ENCODE measurements around the gene PALLD.
A peak's percentile ranks its signal among the peaks of the same experiment; 100 is the strongest.

PALLD gene

DNA sequence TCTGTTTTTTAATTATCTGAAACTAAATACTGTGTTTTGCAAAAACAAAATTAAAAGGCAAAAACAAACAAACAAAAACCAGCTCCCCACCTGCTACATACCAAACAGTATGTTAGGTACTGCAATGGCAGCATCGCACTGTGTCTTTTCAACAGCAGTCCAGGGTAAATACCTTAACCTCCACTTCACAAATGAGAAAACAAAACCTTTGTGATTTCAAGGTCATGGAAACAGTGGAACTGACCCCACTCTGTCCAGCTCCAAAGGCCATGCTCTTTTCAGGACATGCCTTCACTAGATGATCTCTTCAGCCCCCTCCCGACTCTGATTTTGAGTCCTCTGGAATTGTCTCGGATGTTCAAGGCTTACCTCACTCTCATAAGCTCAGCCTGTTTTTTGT, 329.8 kb downstream of the PALLD start:
- no peaks in the 10 kb centered on the region for H3K9me3 ChIP-seq
- no peaks in the 10 kb centered on the region for H3K27me3 ChIP-seq
- no peak for DNase-seq
- H3K4me3 ChIP-seq (ENCODE audit: low read depth, low read length), result no peak overlapping the region
- no peaks in the 10 kb centered on the region for H3K4me1 ChIP-seq
- no peaks in the 10 kb centered on the region for H3K36me3 ChIP-seq
- TF ChIP-seq, protein P1, sequence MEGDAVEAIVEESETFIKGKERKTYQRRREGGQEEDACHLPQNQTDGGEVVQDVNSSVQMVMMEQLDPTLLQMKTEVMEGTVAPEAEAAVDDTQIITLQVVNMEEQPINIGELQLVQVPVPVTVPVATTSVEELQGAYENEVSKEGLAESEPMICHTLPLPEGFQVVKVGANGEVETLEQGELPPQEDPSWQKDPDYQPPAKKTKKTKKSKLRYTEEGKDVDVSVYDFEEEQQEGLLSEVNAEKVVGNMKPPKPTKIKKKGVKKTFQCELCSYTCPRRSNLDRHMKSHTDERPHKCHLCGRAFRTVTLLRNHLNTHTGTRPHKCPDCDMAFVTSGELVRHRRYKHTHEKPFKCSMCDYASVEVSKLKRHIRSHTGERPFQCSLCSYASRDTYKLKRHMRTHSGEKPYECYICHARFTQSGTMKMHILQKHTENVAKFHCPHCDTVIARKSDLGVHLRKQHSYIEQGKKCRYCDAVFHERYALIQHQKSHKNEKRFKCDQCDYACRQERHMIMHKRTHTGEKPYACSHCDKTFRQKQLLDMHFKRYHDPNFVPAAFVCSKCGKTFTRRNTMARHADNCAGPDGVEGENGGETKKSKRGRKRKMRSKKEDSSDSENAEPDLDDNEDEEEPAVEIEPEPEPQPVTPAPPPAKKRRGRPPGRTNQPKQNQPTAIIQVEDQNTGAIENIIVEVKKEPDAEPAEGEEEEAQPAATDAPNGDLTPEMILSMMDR (IDR thresholded peaks at IDR 0.05; ENCODE audit: low read depth, low read length), result no peak

DNA sequence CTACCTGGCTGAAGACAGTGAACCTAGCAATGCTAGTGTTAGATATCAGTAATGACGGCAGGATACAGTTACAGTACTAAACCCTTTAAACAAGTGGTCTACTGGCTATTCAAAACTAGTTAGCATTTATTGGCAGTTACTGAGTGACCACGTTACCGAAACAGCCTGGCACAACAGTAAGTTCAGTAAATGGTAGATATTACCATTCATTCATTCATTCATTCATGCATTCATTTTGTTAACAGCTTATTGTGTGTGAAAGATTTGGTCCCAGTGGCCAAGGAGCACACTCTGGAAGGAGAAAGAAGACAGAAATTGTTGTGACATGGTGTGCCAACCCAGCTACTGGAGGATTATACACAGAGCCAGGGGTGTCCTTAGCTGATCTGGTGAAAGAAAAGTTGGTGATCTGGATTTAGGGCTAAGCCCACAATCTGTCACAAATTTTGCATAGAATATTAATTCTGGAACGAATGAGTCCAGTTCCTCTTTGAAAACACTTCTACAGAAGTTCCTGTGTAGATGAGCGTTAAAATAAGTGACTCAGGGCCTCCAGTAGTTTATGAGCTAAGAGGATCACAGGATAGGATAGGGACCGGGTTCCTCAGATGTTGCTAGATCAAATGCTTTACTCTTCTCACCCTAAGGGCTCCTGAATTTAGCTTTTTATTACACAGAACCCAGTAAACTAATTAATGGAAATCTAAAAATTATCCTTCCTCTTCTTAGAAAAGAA, 334.1 kb downstream of the PALLD start:
- H3K4me1 ChIP-seq, result no peaks in the 10 kb centered on the region
- no peak for DNase-seq
- peak overlapping the region; percentile 93 for H3K4me3 ChIP-seq (ENCODE audit: low read depth, low read length)
- TF ChIP-seq, protein P1 (IDR thresholded peaks at IDR 0.05; ENCODE audit: low read depth, low read length), result no peak
- no peaks in the 10 kb centered on the region for H3K36me3 ChIP-seq
- H3K27me3 ChIP-seq, result no peaks in the 10 kb centered on the region
- H3K9me3 ChIP-seq, result no peaks in the 10 kb centered on the region

- Histone ChIP-seq H3K36me3 (no peaks in the 10 kb centered on the region), H3K9me3 (no peaks in the 10 kb centered on the region), H3K27me3 (no peaks in the 10 kb centered on the region), H3K4me3 (ENCODE audit: low read depth, low read length) (peak overlapping the region; percentile 93), H3K4me1 (no peaks in the 10 kb centered on the region)
- TF ChIP-seq, protein P1 (IDR thresholded peaks at IDR 0.05; ENCODE audit: low read depth, low read length), result no peak
- DNase-seq, result no peak
Measured at GRCh38 chr4:168831585-168831918, 334.7 kb downstream of the PALLD start.

DNA sequence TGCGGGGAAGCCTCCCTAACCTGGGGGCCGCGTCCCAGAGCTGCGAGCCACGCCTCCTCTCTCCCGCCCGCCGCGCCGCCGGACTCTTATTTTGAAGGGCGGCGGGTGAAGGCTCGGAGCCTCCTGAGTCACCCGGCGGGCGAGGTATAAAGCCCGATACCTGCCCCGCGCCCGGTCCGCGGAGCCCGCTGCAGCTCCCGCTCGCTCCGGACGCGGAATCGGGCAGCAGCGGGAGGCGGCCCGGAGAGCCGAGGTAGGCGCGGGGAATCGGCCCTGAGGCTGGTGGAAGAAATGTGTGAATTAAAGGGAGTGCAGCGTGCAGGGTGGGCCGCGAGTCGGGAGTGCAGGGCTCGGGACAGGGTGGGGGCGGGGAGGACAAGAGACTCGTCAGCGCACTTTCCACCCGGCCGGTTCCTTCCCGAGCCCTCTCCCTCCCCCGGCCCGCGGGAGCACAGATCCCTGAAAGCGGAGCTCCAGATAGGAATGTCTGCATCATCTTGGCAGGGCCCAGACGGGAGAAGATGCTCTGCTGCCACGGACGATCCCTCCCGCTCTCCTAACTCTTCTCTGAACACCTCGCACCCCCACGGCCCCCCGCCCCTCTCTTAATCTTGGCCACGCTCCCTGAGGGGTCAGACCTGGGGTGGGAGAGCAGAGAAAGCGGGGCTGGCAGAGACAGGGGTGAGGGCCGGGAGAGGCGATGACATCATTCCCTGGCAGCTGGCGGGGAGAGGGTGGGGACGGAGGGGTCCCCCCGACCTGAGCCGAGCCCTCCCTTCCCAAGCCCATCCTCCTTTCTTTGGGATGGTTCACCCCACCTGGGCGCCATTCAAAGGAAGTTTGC, 335.3 kb downstream of the PALLD start:
- no peaks in the 10 kb centered on the region for H3K36me3 ChIP-seq
- no peaks in the 10 kb centered on the region for H3K9me3 ChIP-seq
- peak overlapping the region; percentile 93 for H3K4me3 ChIP-seq (ENCODE audit: low read depth, low read length)
- H3K27me3 ChIP-seq, result no peaks in the 10 kb centered on the region
- H3K4me1 ChIP-seq, result no peaks in the 10 kb centered on the region
- TF ChIP-seq, protein P1 (IDR thresholded peaks at IDR 0.05; ENCODE audit: low read depth, low read length), result no peak
- peak; percentile 78 for DNase-seq

GRCh38 chr4:168832763-168833575, 336.1 kb downstream of the PALLD start:
- DNase-seq, result peak; percentile 56

More at GRCh38 chr4:168832763-168833575, 336.1 kb downstream of the PALLD start:
- Histone ChIP-seq H3K27me3 (no peaks in the 10 kb centered on the region), H3K36me3 (no peaks in the 10 kb centered on the region), H3K4me1 (no peaks in the 10 kb centered on the region), H3K9me3 (no peaks in the 10 kb centered on the region), H3K4me3 (ENCODE audit: low read depth, low read length) (peak overlapping the region; percentile 93)
- TF ChIP-seq, protein P1 (IDR thresholded peaks at IDR 0.05; ENCODE audit: low read depth, low read length), result peak; percentile 48
